NCI-H1105 treated with DMSO at 0.1 percent for 48 hours (cell line): ENCODE data around the gene PAX4.
A peak's percentile ranks its signal among the peaks of the same experiment; 100 is the strongest.

Source experiments
- DNase-seq: peaks from one replicate; lab custom pipeline; 2025; lab: John Stamatoyannopoulos, UW

Gene PAX4, protein sequence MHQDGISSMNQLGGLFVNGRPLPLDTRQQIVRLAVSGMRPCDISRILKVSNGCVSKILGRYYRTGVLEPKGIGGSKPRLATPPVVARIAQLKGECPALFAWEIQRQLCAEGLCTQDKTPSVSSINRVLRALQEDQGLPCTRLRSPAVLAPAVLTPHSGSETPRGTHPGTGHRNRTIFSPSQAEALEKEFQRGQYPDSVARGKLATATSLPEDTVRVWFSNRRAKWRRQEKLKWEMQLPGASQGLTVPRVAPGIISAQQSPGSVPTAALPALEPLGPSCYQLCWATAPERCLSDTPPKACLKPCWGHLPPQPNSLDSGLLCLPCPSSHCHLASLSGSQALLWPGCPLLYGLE

DNA sequence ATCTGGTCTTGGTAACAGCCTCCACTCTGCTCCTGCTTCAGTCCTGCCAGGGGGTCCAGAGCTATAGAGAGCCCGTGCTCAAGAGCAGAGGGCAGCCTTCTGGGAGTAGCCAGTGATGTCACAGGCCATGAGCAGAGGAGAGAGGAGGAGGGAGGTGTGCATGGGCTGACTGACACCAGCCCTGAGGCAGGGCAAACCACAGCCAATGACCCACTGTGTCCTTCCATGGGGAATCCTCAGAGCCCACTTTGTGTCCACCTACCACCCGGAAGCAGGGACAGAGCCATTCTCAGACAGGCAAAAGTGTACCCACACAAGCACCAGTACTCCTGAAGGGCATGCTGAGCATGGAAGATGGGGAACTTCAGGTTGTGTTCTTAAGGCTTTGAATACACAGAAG lies at the start of gene PAX4:
Gene PAX4, minus strand, starts transcription at position 101 of the 400 bp plus-strand sequence. CDS start 2,214 bp downstream, outside the sequence.
- no peak for DNase-seq

- DNase-seq: no peak
These were observed 49.2 kb upstream of the PAX4 start for GRCh38 chr7:127667017-127667670.

GRCh38 chr7:127666602-127667001 lies 48.7 kb upstream of the PAX4 start:
- DNase-seq: no peak

GRCh38 chr7:127665922-127666321 lies 48.0 kb upstream of the PAX4 start:
- peak; percentile 30 for DNase-seq

DNA sequence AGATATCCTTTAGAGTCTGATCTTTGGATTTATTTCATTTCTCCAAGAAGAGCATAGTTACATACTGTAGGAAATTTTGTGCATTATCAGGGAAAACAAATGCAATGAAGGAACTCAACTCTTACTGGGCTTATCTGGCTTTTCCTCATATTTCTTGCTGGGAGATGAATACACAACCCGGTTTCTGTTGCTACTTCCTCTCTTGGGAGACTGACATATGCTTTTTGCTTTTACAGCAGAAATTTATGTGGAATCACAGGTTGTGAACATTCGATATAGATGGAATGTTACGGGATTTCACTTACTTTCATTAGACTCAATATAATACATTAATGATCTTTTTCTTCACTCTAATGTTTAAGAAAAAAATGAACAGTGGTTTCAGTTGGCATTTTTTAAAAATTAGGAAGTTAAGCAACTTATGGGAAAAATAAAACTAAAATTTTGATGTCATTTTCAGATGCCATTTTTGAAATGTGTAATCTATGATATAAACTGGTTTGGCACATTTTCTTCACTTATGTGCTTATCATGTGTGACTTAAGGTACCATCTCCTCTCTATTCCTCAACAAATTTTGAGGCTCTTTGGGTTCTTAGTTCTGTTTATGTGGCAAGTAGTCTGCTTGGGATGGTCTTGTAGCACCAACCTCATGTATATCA lies 41.2 kb upstream of the PAX4 start:
- DNase-seq: no peak

GRCh38 chr7:127657500-127657899 lies 39.6 kb upstream of the PAX4 start:
- no peak for DNase-seq

GRCh38 chr7:127655720-127656119 lies 37.8 kb upstream of the PAX4 start:
- no peak for DNase-seq

- no peak for DNase-seq
These were observed 36.8 kb upstream of the PAX4 start for GRCh38 chr7:127654404-127655394.

- DNase-seq: no peak
These were observed 35.5 kb upstream of the PAX4 start for GRCh38 chr7:127653396-127653795.

- DNase-seq: no peak
These were observed 34.6 kb upstream of the PAX4 start for GRCh38 chr7:127652333-127653248.

- peak; percentile 99 for DNase-seq
These were observed 33.8 kb upstream of the PAX4 start, which contains the start of gene SND1 for GRCh38 chr7:127651556-127652332. TSS of gene SND1 (plus strand) at chr7:127652194. CDS start at chr7:127652374, 180 bp downstream.

- DNase-seq: no peak
These were observed 33.1 kb upstream of the PAX4 start for GRCh38 chr7:127650847-127651555.

DNA sequence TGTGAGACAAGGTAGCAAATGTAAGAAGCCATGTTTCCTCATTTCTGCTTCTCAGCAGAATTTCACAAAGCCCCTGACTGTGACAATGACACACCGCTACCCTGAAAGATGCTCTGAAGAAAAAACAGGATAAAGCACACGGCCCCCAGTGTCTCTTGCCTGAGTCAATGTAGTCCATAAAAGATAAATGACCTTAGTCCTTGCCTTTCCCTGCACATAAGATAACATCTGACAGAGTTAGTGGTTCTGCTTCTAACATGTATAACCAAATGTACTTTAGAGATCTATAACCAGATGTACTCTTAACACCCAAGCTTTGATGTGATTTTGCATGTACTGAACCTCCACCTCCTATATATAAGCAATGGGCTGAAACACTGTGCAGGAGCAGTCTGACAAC lies 31.0 kb upstream of the PAX4 start:
- no peak for DNase-seq

GRCh38 chr7:127647636-127648035 lies 29.7 kb upstream of the PAX4 start:
- DNase-seq: no peak

- DNase-seq: no peak
These were observed 26.5 kb upstream of the PAX4 start for GRCh38 chr7:127644484-127644883.

DNA sequence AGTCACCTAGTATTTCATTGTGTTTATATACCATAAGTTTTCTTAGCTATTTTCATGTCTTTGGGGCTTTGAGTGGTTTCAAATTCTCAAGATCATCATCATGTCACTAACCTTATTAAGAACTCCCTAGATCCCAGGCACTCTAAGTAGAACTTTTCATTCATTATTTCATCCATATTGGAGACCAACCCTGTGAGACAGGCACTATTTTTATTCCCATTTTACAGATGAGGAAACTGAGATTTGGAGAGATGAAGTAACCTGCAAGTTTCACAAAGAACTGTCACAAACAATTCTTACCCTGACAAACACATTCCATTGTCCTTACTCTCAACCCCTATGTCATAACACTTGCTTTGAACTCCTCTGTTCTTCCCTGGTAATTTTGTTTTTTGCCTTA lies 20.3 kb upstream of the PAX4 start:
- DNase-seq: no peak

DNA sequence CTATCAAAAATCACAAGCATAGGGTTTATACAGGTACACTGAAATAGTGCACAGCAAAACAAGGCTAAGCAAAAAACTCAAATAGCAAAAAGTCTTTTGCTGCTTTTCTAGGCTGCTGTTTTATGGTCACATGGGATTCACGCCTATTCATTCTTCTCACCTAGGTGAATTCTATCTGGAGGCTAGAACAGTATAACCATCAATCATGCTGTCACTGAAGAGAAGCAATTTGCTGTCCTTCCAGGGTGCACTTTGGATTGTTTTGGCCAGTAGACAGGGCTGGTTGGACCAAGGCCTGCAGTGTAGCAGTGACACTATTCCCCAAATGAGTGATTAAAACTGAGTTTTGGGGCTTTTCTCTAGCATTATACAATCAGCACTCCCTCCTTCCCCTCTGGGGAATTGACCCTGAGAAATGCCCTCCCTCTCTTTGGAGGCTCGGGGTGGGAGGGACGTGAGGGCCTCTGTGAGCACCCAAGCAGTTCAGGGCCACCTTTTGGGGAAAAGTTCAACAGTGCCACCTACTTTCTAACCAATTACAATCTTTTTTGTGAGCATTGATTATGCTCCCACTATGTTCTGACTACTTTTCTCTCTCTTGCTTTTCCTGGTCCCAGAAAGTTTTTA lies 17.8 kb upstream of the PAX4 start:
- no peak for DNase-seq

DNA sequence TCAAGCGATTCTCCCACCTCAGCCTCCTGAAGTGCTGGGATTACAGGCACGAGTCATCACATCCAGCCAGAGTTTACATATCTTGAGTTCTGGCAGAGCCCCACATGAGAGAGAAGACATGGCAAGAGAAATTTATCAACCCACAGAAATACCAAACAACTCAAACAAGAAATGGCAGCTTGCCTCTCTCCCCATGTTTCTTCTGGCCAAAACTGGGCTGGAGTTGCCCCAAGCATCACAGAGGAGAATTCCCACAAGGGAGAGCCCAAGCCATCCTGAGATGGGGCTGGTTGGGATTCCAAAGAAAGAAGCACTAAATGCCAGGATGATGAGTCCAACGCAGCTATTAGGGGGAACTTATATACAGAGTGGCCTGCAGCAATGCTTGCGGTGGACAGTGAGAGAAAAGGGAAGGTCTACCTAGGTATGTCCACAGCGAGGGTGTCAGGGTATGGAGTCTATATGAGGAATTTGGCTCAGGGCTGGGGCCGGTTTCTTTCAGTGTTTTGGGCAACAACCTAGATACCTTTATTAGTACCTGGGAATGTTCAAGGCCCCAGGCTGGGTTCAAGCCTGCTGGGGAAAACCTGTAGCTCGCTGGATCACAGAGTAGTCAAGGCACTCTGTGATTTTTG lies 14.5 kb upstream of the PAX4 start:
- DNase-seq: no peak
